Heart left ventricle (tissue), 16 donors: ENCODE measurements around the gene TEX26. TPM values are rescaled to one million over a fixed set of nuclear protein-coding genes. Genes with fewer than 3 reads are reported as not detected.
"Not testable (repeated sequence)": the region's sequence is repeated elsewhere in the genome, so short reads cannot be mapped to it uniquely, and the experiment has no call there.

Experiments used
- ATAC-seq, 4 donors: fragments of 200-7000 bp; cut with Tn5 transposase; one replicate each; pipeline ENCODE4 v1.9.1; 2020 to 2022; ENCODE audit warnings: moderate library complexity in 4 of 4, mild to moderate bottlenecking in 3 of 4, moderate number of reproducible peaks in 1 of 4
- DNase-seq, 5 donors: peaks; one replicate each; pipeline ENCODE4 v3.0.0-alpha.2; 2020
- H3K27ac ChIP-seq, 12 donors: fragments of 200-600 bp; sonication (generic) in 4 of 12; one replicate each; pipeline versions ENCODE4 v1.5.0 to v1.8.0; 2016 to 2022; ENCODE audit warnings: mild to moderate bottlenecking in 2 of 12
- H3K27me3 ChIP-seq, 9 donors: fragments of 200-600 bp; sonication (generic) in 2 of 9; one replicate each; pipeline versions ENCODE4 v1.5.1 to v1.8.0; 2016 to 2022; ENCODE audit warnings: mild to moderate bottlenecking in 3 of 9
- H3K36me3 ChIP-seq, 9 donors: fragments of 200-600 bp; sonication (generic) in 2 of 9; one replicate each; pipeline versions ENCODE4 v1.5.0 to v1.8.0; 2018 to 2022; ENCODE audit warnings: mild to moderate bottlenecking in 2 of 9
- H3K4me1 ChIP-seq, 12 donors: fragments of 200-600 bp; sonication (generic) in 4 of 12; one replicate each; pipeline versions ENCODE4 v1.5.0 to v1.8.0; 2016 to 2022; ENCODE audit warnings: mild to moderate bottlenecking in 3 of 12
- H3K4me3 ChIP-seq, 12 donors: fragments of 200-600 bp; sonication (generic) in 4 of 12; one replicate each; pipeline versions ENCODE4 v1.5.0 to v1.8.0; 2017 to 2022; ENCODE audit warnings: mild to moderate bottlenecking in 9 of 12, moderate library complexity in 4 of 12
- H3K9me3 ChIP-seq, 12 donors: fragments of 200-600 bp; sonication (generic) in 4 of 12; one replicate each; pipeline versions ENCODE4 v1.5.0 to v1.8.0; 2016 to 2022; ENCODE audit warnings: mild to moderate bottlenecking in 1 of 12
- POLR2A ChIP-seq, 2 donors: fragments of 450-650 bp; IDR thresholded peaks; one replicate each; pipeline ENCODE4 v1.6.1; 2017; ENCODE audit warnings: antibody characterized with exemption in 2 of 2, mild to moderate bottlenecking in 2 of 2, moderate library complexity in 2 of 2
- WGBS, 4 donors: extraction: QIAGEN DNeasy Blood & Tissue Kit in 2 of 4; methylation state at CpG; one replicate each; pipeline versions ENCODE4 v1.1.5 to v1.1.7; 2013 to 2018; 5-methylcytosine and 5-hydroxymethylcytosine counted together
- intact Hi-C, 10 donors: fragments of 100-400 bp; cut with DNase I; formaldehyde crosslinking; loops; one replicate each; pipeline versions ENCODE4 v1.11.1 to v1.14.2; 2022
- polyA plus RNA-seq, 2 donors: library from polyadenylated mRNA; stranded (reverse); fragments of 200-250 nt; gene quantifications; one replicate each; pipeline ENCODE4 v1.2.3, GENCODE V29; 2013
- total RNA-seq, 9 donors: library from RNA; depleted of rRNA in 2 of 9; stranded (reverse); fragments of >200 nt in 2 of 9; fragmentation: NEBNext Ultra II Directional in 3 of 9; extraction: Animal tissue kit (Norgen Biotek cat#: 25700) in 3 of 9; gene quantifications; one replicate each; pipeline versions ENCODE4 v1.1.0 to v1.2.4, GENCODE V29; 2016 to 2023
- TF ChIP-seq, protein P1 (sequence below), 12 donors: fragments of 200-600 bp; sonication (generic) in 4 of 12; IDR thresholded peaks; one replicate each; pipeline versions ENCODE4 v1.5.0 to v1.8.0; 2018 to 2022; ENCODE audit warnings: antibody characterized with exemption in 12 of 12, mild to moderate bottlenecking in 5 of 12
- donor health status: ischemic (EF 13 %, LVEDD 7.1; RV severe dilation, severe dysfunction).
- donor health status: healthy with polysubstance abuse.
- donor health status: DM: no; HTN: yes; CAD: no.
- donor health status: DM: no; HTN: no; CAD: no.
- donor health status: ischemic (EF 25% LVEDD 6.9; RV normal size, moderate dysfunction).
- donor health status: ischemic (EF 25% LVEDD 5.7; RV mildly dilated, moderate dysfunction).
- donor health status: healthy.
- donor health status: DM: yes; HTN: yes; CAD: no.
- donor health status: ischemic (EF 35%, LVEDD 5.7; RV mildly dilated, moderate dysfunction).
- donor health status: nonischemic (EF 11% LVEDD 7.7; RV severe dilation, severe dysfunction).
- donor health status: DM: yes; HTN: yes; CAD: no.
- donor health status: PGD.
- donor health status: ischemic (EF 29% LVEDD 5.4; RV normal size, mild dysfunction).
- donor health status: nonischemic (EF 23%, LVEDD 6.1; RV moderate dilation, normal function).

Gene TEX26
- total and polyA plus RNA-seq, 11 donors = not detected

- ATAC-seq = no peak
- Histone ChIP-seq H3K9me3 (no peaks in the 10 kb centered on the region), H3K4me3 (no peak overlapping the region), H3K4me1 (no peaks in the 10 kb centered on the region), H3K27ac (no peak overlapping the region), H3K36me3 (peaks cover 0 to 36% (median 0%) of the 10 kb centered on the region in 9 donors), H3K27me3 (no peaks in the 10 kb centered on the region)
- DNase-seq = no peak
- WGBS, 4 donors = 88 to 94% (median 91%) methylated on average over 1 of the region's 1 CpG
- TF ChIP-seq, protein P1, sequence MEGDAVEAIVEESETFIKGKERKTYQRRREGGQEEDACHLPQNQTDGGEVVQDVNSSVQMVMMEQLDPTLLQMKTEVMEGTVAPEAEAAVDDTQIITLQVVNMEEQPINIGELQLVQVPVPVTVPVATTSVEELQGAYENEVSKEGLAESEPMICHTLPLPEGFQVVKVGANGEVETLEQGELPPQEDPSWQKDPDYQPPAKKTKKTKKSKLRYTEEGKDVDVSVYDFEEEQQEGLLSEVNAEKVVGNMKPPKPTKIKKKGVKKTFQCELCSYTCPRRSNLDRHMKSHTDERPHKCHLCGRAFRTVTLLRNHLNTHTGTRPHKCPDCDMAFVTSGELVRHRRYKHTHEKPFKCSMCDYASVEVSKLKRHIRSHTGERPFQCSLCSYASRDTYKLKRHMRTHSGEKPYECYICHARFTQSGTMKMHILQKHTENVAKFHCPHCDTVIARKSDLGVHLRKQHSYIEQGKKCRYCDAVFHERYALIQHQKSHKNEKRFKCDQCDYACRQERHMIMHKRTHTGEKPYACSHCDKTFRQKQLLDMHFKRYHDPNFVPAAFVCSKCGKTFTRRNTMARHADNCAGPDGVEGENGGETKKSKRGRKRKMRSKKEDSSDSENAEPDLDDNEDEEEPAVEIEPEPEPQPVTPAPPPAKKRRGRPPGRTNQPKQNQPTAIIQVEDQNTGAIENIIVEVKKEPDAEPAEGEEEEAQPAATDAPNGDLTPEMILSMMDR (IDR thresholded peaks at IDR 0.05) = no peak
- TF ChIP-seq POLR2A (IDR thresholded peaks at IDR 0.05) = no peak
- intact Hi-C loops = no loop called here
These were observed 7.0 kb upstream of the TEX26 start for GRCh38 chr13:30925429-30925828.

GRCh38 chr13:30926781-30927180, 5.7 kb upstream of the TEX26 start:
- intact Hi-C loops = no loop called here
- TF ChIP-seq POLR2A (IDR thresholded peaks at IDR 0.05) = no peak
- TF ChIP-seq, protein P1 (IDR thresholded peaks at IDR 0.05) = no peak
- Histone ChIP-seq H3K9me3 (no peaks in the 10 kb centered on the region), H3K4me1 (no peaks in the 10 kb centered on the region), H3K27me3 (peaks cover 0 to 3% (median 0%) of the 10 kb centered on the region in 9 donors), H3K4me3 (no peak overlapping the region), H3K36me3 (peaks cover 0 to 27% (median 0%) of the 10 kb centered on the region in 9 donors), H3K27ac (no peak overlapping the region)
- ATAC-seq (no peak), DNase-seq (no peak)
- 90 to 93% (median 92%) methylated on average over 3 of the region's 3 CpGs for WGBS, 4 donors

- H3K4me3 ChIP-seq, intact Hi-C loops, H3K27ac ChIP-seq, H3K27me3 ChIP-seq, H3K4me1 ChIP-seq, ATAC-seq, H3K9me3 ChIP-seq, DNase-seq: not testable (repeated sequence)
- WGBS, 4 donors = 63 to 78% (median 76%) methylated on average over 3 of the region's 3 CpGs
- H3K36me3 ChIP-seq = peaks cover 0 to 25% (median 0%) of the 10 kb centered on the region in 9 donors
These were observed 5.3 kb upstream of the TEX26 start for GRCh38 chr13:30927188-30927587.

DNA sequence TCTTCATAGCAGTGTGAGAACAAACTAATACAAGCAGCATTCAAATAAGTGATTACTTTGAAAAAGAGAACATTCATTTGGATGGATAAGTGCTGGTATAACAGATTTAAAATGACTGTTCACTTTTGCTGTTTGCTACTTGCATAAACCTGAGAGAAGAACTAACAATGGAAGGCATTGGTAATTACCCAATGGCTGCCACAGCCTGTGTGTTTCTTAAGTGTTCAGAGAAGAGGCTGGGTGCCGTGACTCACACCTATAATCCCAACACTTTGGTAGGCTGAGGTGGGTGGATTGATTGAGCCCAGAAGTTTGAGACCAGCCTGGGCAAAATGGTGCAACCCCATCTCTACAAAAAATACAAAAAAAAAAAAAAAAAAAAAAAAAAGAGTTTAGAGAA, 4.9 kb upstream of the TEX26 start:
- intact Hi-C loops = no loop called here
- peaks cover 0 to 6% (median 0%) of the 10 kb centered on the region in 12 donors for H3K4me1 ChIP-seq
- no peak for ATAC-seq
- H3K4me3 ChIP-seq = no peak overlapping the region
- WGBS, 4 donors = 92 to 100% (median 97%) methylated on average over 1 of the region's 1 CpG
- H3K36me3 ChIP-seq = peaks cover 0 to 21% (median 0%) of the 10 kb centered on the region in 9 donors
- no peak for TF ChIP-seq POLR2A (IDR thresholded peaks at IDR 0.05)
- TF ChIP-seq, protein P1 (IDR thresholded peaks at IDR 0.05) = no peak
- no peak for DNase-seq
- peaks cover 0 to 6% (median 0%) of the 10 kb centered on the region in 9 donors for H3K27me3 ChIP-seq
- H3K9me3 ChIP-seq = no peaks in the 10 kb centered on the region
- no peak overlapping the region for H3K27ac ChIP-seq

- H3K27me3 ChIP-seq = peaks cover 0 to 16% (median 3%) of the 10 kb centered on the region in 9 donors
- H3K4me1 ChIP-seq = peaks cover 0 to 12% (median 2%) of the 10 kb centered on the region in 12 donors
- DNase-seq = no peak
- no peaks in the 10 kb centered on the region for H3K9me3 ChIP-seq
- intact Hi-C loops = no loop called here
- no peak for ATAC-seq
- peaks cover 0 to 9% (median 0%) of the 10 kb centered on the region in 9 donors for H3K36me3 ChIP-seq
- no peak overlapping the region for H3K27ac ChIP-seq
- H3K4me3 ChIP-seq = no peak overlapping the region
- TF ChIP-seq POLR2A (IDR thresholded peaks at IDR 0.05) = no peak
- TF ChIP-seq, protein P1 (IDR thresholded peaks at IDR 0.05) = no peak
- 78 to 83% (median 80%) methylated on average over 5 of the region's 5 CpGs for WGBS, 4 donors
These were observed 3.5 kb upstream of the TEX26 start for GRCh38 chr13:30928978-30929377.
